ENCODE results near the gene DISC1. TPM values are rescaled to one million over a fixed set of nuclear protein-coding genes. Genes with fewer than 3 reads are reported as not detected.

The DISC1 gene
- total RNA-seq, 1 experiment from 2014 or later: 0.36 TPM

- intact Hi-C loops (cut with micrococcal nuclease; ENCODE audit: unreplicated experiment): no loop called here
- in situ Hi-C loops (cut with HindIII; ENCODE audit: low pct_unique_long_range_greater_than_20kb, low sequenced_read_pairs): no loop called here
- ATAC-seq (no peak), DNase-seq (ENCODE audit: low read depth, low spot score) (no peak)
- ChIA-PET CTCF (no interaction called here), POLR2A (no interaction called here)
- H3K4me1 ChIP-seq (ENCODE audit: control insufficient read depth, insufficient read depth, low read length): no peaks in the 10 kb centered on the region
- H3K27me3 ChIP-seq (ENCODE audit: control insufficient read depth, insufficient read depth, low read length): no peaks in the 10 kb centered on the region; the same call in none of the 2 replicates
- H3K27ac ChIP-seq (ENCODE audit: low read length): no peak overlapping the region
- no TSS peak for BruUV-seq (replicated peaks)
- no peak overlapping the region for H3K4me3 ChIP-seq (ENCODE audit: low read depth in 2 of 2, low read length in 2 of 2)
- no peak for TF ChIP-seq CTCF (IDR thresholded peaks at IDR 0.05)
- TF ChIP-seq TCF7L2 (IDR thresholded peaks at IDR 0.05; ENCODE audit: low read depth, low read length): no peak
- no peak for TF ChIP-seq SIN3A (IDR thresholded peaks at IDR 0.05; ENCODE audit: borderline replicate concordance, insufficient read depth, low read depth, low read length)
- TF ChIP-seq REST (IDR thresholded peaks at IDR 0.05; ENCODE audit: insufficient read depth in 1 of 2, low read depth in 2 of 2, low read length in 1 of 2): no peak
- no peak for TF ChIP-seq POLR2AphosphoS5 (IDR thresholded peaks at IDR 0.05; ENCODE audit: low read depth, low read length)
- no peaks in the 10 kb centered on the region for H3K9me3 ChIP-seq (ENCODE audit: control insufficient read depth, insufficient read depth, low read depth, low read length)
- H3K36me3 ChIP-seq (ENCODE audit: control insufficient read depth, insufficient read depth, low read length): no peaks in the 10 kb centered on the region
Observed at GRCh38 chr1:232019026-232019340, 392.4 kb downstream of the DISC1 start.

- H3K36me3 ChIP-seq (ENCODE audit: control insufficient read depth, insufficient read depth, low read length): no peaks in the 10 kb centered on the region
- no peak for TF ChIP-seq POLR2AphosphoS5 (IDR thresholded peaks at IDR 0.05; ENCODE audit: low read depth, low read length)
- TF ChIP-seq CTCF (IDR thresholded peaks at IDR 0.05): no peak
- TF ChIP-seq TCF7L2 (IDR thresholded peaks at IDR 0.05; ENCODE audit: low read depth, low read length): no peak
- no peak for TF ChIP-seq REST (IDR thresholded peaks at IDR 0.05; ENCODE audit: insufficient read depth in 1 of 2, low read depth in 2 of 2, low read length in 1 of 2)
- TF ChIP-seq SIN3A (IDR thresholded peaks at IDR 0.05; ENCODE audit: borderline replicate concordance, insufficient read depth, low read depth, low read length): no peak
- ChIA-PET CTCF (no interaction called here), POLR2A (no interaction called here)
- H3K27me3 ChIP-seq (ENCODE audit: control insufficient read depth, insufficient read depth, low read length): no peaks in the 10 kb centered on the region; the same call in 1 of the 2 replicates
- in situ Hi-C loops (cut with HindIII; ENCODE audit: low pct_unique_long_range_greater_than_20kb, low sequenced_read_pairs) (no loop called here), intact Hi-C loops (cut with micrococcal nuclease; ENCODE audit: unreplicated experiment) (no loop called here)
- H3K27ac ChIP-seq (ENCODE audit: low read length): no peak overlapping the region
- no peaks in the 10 kb centered on the region for H3K9me3 ChIP-seq (ENCODE audit: control insufficient read depth, insufficient read depth, low read depth, low read length)
- ATAC-seq (no peak), DNase-seq (ENCODE audit: low read depth, low spot score) (no peak)
- no TSS peak for BruUV-seq (replicated peaks)
- no peak overlapping the region for H3K4me3 ChIP-seq (ENCODE audit: low read depth in 2 of 2, low read length in 2 of 2)
- no peaks in the 10 kb centered on the region for H3K4me1 ChIP-seq (ENCODE audit: control insufficient read depth, insufficient read depth, low read length)
Observed at GRCh38 chr1:232020352-232020751, 393.8 kb downstream of the DISC1 start.
